AG09309 (cell line): ENCODE results near the gene PCYOX1L.
A peak's percentile ranks its signal among the peaks of the same experiment; 100 is the strongest.

Experiments
- DNase-seq: peaks from one replicate; pipeline ENCODE4 v3.0.0-alpha.2; 2010; ENCODE audit warnings: low read depth
- H3K4me3 ChIP-seq: 2 replicates; pipeline ENCODE4 v1.5.1; 2011; ENCODE audit warnings: mild to moderate bottlenecking, low read depth, low read length, moderate library complexity; ENCODE audit not compliant: control insufficient read depth
- TF ChIP-seq, protein P1 (sequence below): IDR thresholded peaks from 2 replicates; pipeline ENCODE4 v1.5.1; 2011; ENCODE audit warnings: mild to moderate bottlenecking, low read depth, low read length, inconsistent platforms; ENCODE audit not compliant: insufficient read depth, control insufficient read depth; ENCODE audit errors: missing control alignments

PCYOX1L gene, protein sequence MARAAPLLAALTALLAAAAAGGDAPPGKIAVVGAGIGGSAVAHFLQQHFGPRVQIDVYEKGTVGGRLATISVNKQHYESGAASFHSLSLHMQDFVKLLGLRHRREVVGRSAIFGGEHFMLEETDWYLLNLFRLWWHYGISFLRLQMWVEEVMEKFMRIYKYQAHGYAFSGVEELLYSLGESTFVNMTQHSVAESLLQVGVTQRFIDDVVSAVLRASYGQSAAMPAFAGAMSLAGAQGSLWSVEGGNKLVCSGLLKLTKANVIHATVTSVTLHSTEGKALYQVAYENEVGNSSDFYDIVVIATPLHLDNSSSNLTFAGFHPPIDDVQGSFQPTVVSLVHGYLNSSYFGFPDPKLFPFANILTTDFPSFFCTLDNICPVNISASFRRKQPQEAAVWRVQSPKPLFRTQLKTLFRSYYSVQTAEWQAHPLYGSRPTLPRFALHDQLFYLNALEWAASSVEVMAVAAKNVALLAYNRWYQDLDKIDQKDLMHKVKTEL

DNA sequence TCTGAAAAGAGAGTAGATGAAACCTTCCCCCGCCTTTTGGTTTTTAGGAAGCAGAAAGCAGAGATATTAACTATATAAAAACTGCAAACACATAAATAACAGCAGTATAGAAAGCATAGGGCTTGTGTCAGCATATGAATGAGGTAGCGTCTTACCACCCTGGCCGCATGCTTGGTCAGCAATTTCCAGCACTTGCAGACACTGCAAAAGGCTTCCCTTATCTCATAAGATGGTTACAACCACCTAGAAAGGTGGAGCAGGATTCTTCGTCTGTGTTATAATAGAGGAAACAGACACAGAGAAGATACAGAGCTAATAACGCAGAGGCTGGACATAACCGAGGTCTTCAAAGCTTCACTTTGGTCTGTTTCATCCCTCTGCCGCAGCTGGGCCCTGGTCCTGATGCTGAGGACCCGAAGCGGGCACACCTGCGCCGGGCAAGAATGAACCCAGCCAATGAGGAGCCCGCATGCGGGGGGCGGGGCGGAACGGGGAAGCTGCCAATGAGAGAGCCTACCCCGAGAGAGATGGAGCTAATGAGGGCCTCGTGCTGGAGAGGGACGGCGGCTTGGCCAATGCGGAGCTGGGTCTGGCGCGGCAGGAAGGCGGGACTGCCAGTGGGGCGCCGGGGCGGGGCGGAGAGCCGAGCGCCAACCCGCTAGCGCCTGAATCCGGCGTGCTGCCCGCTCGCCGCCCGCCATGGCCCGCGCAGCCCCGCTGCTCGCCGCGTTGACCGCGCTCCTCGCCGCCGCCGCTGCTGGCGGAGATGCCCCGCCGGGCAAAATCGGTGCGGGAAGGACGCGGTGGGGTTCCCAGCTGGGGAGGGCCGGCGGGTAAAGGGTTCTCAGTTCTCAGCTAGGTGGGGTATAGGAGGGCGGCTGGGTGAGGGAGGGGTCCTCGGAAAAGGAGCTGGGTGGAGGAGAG lies at the start of gene PCYOX1L:
TSS of gene PCYOX1L (plus strand) at position 677 of the 924 bp plus-strand sequence. CDS start at position 700, 23 bp downstream.
- peak; percentile 70 for DNase-seq
- TF ChIP-seq, protein P1, sequence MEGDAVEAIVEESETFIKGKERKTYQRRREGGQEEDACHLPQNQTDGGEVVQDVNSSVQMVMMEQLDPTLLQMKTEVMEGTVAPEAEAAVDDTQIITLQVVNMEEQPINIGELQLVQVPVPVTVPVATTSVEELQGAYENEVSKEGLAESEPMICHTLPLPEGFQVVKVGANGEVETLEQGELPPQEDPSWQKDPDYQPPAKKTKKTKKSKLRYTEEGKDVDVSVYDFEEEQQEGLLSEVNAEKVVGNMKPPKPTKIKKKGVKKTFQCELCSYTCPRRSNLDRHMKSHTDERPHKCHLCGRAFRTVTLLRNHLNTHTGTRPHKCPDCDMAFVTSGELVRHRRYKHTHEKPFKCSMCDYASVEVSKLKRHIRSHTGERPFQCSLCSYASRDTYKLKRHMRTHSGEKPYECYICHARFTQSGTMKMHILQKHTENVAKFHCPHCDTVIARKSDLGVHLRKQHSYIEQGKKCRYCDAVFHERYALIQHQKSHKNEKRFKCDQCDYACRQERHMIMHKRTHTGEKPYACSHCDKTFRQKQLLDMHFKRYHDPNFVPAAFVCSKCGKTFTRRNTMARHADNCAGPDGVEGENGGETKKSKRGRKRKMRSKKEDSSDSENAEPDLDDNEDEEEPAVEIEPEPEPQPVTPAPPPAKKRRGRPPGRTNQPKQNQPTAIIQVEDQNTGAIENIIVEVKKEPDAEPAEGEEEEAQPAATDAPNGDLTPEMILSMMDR: no peak
- peak within 1 kb of the TSS; percentile 96 for H3K4me3 ChIP-seq

DNA sequence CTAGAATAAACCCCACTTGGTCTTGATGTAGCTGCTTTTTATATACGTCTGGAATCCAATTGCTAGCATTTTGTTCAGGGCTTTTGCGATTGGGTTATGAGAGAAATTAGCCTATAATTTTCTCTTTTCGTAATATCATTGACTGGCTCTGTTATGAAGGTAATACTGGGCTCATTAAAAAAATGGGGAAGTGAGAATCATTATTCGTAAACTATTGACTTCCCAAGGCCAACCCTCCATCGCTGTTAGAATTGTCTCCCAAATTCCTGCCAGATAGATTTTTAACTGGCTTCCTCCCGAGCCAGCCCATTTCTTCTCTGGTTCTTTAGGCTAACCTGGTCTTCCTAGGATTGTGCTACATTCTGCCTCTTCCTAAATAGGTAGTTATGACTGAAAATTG lies 48.5 kb upstream of the PCYOX1L start:
- H3K4me3 ChIP-seq: no peak overlapping the region
- TF ChIP-seq, protein P1: no peak
- no peak for DNase-seq

DNA sequence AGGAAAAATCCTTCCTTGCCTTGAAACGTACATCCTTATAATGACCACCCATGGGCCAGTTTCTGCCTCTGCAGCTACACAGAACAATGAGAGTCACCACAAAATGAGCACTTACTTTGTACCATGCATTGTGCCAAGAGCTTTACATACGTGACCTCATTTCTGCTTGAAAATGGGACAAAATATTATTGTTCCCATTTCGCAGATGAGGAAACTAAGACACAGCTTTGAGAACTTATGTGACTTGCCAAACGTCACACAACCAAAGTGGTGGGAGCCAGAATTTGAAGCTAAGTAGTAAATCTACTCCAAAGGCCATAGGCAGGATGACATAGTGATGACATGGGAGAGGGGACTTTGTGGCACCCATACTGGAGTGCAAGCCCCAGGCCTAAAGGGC lies 47.4 kb upstream of the PCYOX1L start:
- TF ChIP-seq, protein P1: no peak
- no peak overlapping the region for H3K4me3 ChIP-seq
- no peak for DNase-seq

DNA sequence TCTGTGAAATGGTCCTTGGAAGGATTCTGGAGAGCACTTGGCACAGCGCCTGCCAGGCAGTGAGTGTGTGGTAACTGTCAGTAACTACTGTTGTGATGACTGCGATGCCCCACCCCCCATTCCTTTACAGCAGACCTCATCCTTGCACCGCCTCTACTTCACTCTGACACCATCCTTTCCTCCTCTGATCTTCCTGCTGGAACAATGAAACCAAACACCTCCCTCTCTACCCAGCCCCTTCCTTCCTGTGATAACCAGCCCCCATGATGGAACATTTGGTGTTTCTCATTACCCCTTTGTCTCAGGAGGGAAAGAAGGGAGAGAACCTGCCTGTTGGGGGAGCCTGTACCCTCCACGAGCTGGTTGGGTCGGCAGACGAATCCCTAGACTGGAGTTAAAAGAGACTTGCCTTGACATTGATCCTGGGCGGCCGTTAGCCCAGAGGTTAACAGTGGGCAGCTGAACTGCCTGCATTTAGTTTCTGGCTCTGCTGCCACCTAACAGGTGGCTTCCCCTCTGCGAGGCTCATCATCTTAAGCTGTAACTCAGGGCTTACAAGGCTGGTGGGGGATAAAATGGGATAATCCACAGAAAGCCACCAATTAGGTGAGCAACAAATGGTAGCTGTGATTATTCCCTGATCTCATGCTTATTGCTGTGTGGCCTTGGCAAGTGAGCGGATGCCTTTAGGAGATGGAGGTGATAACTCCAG lies 46.7 kb upstream of the PCYOX1L start:
- no peak overlapping the region for H3K4me3 ChIP-seq
- TF ChIP-seq, protein P1: no peak
- DNase-seq: no peak

DNA sequence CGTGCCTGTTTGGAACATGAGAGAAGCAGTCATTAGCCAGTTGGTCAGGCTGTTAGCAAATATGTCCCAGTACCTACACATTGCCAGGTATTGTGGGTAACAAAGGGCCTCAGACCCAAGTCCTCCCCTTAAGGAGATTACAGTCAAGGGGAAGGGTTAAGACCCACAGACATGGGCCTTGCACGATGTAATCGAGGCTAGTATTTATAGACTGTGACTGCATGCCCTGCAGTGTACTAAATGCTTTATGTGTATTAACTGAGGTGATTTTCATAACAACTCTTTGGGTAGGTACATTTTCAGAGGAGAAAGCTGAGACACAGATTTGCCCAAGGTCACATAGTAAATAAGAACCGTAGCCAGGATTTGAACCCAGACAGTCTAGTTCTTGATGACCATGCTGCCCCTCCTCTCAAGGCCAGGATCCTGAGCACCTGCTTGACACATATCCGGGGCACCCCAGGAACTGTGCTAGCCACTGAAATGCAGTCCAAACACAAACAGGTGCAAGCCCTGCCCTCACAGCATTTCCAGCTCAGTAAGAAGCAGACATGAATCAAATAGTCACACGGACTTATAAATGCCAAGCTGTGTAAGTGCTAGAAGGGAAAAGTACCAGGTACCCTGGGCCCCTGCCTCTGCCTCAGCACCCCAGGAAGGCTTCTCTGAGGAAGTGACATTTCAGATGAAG lies 44.5 kb upstream of the PCYOX1L start:
- no peak for DNase-seq
- TF ChIP-seq, protein P1: no peak
- H3K4me3 ChIP-seq: no peak overlapping the region
